CD4-positive, alpha-beta T cell treated with Interleukin-4 for 1 hour (primary cell): Measurements from ENCODE around the gene C11orf91.
"Not testable (repeated sequence)": the region's sequence is repeated elsewhere in the genome, so short reads cannot be mapped to it uniquely, and the experiment has no call there.

ENCODE experiments used
- DNase-seq, 2 donors: peaks; one replicate each; pipeline ENCODE4 v3.0.0-alpha.2; 2020 to 2022

Gene C11orf91

DNA sequence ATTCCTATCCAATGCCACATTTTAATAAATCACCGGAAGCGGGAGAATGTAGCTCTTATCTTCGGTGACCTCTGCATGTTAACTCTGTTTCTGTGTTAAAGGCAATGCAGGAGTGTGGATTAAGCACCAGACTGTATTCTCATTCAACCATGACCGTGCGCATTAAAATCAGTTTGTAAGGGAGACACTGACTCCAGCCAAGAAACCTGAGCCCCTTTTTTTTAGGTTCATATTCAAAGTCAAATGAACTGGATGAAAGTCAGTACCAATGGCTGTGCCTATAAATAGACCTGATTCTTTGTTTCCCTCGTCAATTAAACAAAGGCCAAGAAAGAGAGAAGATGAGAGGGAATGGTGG lies 32.2 kb downstream of the C11orf91 start:
- DNase-seq = no peak

DNA sequence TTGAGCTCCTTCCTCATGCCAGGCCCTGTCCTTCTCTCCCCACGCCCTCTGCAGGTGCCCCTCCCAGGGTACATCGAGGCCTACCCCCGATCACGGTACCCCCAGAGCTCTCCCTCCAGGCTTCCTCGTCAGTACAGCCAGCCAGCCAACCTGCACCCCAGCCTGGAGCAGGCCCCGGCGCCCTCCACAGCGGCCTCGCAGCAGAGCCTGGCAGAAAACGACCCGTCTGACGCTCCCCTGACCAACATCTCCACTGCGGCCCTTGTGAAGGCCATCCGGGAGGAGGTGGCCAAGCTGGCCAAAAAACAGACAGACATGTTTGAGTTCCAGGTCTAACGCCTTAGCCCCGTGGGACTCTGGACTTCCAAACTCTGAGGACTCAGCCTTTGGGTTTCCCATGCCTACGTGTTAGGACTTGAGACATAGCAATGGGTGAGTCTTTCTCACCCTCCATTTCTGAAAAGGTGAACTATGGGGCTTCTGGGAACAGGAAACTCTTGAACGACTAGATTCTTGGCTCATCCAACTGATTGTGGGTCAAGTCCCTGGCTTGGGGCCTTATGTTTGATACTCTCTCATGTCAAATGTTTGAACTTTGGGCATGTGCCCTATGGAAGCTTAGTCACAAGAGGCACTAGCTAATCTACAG lies 32.7 kb downstream of the C11orf91 start:
- no peak for DNase-seq

DNA sequence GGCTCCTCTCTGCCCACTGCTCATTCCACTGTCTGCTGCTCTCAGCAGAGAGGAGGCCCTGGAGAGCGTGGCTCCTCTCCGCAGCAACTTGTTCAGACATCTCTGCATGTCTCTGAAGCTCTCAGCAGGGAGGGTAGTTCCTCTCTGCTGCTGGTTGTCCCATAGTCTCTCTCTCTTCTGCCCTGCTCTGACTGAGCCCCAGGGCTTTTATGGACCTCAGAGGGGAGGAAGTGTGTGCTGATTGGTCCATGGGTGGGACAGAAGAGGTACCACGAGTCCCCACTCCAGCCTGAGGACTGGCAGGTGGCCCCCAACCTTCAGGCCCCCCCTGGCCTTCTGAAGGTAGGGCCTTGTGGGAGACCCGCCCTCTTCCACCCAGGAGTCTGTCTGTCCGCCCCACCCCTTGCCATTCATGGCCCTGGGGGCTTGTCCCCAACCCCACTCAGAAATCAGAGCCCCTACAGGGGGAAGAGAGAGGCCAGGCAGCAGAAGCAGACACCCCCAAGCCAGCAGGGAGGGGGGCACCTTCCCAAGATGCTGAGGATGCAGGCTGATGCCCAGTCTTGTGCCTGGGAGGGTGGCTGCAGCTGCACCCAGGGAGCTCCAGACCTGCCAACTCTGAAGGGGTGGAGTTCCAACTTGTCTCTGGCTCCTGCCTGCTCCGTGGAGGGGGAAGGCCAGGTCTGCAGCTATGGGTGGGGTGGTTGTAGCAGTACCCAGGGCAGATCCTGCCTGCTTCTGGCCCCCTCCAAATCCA lies 35.1 kb downstream of the C11orf91 start:
- no peak for DNase-seq

DNA sequence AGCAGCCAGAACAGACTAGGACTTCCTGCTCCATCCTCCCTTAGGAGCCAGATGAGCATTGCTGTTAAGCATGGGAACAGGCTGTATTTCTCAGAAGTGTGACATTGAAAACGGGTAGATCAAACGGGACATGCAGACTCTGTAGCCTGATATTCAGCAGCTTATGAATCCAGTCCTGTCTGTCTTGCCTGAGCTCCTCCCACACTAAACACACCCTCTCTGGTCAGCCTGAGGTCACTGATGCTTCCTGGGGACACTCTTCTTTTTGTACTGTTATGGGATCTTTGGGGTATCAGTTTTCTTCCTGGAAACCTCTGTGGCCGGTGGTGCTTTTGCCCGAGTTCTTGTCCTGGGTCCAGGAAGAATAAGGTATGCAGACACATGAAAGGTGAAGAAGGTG lies 35.8 kb downstream of the C11orf91 start:
- no peak for DNase-seq

DNA sequence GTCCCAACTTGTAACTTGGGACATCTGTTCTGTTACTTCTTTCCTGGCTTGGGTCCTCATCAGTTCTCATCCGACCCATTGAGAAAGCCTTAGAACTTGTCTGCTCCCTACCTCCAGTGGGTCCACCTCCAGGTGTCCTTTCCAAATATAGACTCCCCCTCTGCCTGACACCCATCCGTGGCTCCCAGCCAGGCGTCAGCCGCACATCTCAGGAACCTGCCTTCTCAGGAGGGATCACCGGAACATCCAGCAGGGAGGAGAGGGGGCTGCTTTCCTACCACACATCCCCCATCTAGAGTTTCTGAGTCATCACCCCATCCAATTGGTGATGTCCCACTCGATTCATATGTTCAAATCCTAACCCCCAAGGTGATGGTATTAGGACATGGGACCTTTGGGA lies 36.5 kb downstream of the C11orf91 start:
- DNase-seq = no peak

DNA sequence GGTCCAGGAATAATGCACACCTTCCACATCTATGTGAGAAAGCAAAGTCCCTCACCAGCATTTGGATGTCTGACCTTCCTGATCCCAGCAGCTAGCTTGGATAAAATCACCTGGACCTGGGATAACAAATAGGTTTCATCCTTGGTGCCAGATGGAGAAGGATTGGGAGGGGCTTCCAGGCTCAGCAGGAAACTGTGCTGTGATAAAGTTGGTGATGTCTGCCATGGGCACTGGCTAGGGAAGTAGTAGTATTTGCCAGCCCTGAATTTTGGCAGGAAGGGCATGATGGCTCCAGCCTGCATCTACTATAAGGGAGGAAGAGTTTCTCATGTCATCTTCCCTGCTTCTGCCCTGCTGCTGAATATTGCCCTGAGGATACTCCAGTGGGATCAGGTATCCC lies 37.5 kb downstream of the C11orf91 start:
- DNase-seq = no peak

DNA sequence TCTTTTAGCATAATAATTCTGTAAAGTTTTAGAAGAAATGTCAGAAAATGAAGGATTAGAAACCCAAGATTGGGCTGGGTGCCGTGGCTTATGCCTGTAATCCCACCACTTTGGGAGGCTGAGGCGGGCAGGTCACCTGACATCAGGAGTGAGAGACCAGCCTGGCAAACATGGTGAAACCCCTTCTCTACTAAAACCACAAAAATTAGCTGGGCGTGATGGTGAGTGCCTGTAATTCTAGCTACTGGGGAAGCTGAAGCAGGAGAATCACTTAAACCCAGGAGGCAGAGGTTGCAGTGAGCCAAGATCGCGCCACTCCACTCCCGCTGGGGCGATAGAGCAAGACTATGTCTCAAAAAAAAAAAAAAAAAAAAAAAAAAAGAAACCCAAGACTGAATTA lies 39.1 kb downstream of the C11orf91 start:
- DNase-seq = not testable (repeated sequence)

DNA sequence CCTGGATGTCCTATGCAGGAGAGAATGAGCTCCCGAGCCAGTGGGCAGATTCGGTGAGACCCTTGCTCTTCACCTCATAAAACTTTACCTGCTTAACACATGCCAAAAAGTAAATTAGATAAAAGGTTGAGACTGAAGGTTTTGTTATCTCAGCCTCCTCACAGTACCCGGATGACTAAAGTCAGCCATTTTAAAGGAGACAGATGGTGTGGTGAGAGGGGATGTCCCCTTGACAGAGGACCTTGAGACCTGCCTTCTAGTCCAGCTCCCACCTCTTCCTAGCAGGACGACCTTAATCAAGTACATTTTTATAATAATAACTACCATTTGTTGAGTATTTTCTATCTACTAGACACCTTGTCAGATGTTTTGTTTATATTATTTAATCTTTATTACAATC lies 39.7 kb downstream of the C11orf91 start:
- DNase-seq = no peak

DNA sequence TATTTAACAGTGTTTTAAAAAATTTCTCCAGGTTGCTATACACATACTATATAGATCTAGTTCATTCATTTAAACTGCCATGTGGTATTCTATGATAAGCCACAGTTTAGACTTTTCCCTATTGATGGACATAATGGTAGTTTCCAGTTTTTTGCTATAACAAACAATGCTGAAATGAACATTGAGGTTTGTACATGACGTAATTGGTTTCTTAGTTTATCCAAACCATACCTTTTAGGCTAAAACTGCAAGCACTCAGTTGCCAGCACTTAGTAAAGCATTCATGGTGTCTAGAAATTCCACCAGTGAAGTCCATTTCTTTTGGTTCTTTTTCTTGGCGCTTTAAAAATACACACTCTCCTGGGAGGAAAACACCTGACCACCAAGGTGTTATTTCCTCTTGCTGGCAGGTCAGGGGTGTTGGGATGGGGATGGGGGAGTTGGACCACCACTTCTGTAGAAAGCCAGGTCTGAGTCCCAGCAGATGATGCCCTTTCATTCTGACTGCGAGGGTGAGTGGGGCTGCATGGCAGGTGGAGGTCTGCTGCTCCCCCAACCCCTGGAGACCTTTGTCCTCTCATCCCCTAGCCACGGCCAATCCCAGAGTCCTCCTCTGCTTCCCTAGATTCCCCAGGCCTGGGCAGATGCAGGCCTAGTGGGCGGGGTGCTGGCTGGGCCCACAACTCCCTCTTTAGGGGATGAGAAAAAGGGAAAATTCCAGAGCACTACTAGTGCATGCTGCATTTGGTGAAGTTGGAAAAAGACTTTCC lies 41.1 kb downstream of the C11orf91 start:
- DNase-seq = no peak

DNA sequence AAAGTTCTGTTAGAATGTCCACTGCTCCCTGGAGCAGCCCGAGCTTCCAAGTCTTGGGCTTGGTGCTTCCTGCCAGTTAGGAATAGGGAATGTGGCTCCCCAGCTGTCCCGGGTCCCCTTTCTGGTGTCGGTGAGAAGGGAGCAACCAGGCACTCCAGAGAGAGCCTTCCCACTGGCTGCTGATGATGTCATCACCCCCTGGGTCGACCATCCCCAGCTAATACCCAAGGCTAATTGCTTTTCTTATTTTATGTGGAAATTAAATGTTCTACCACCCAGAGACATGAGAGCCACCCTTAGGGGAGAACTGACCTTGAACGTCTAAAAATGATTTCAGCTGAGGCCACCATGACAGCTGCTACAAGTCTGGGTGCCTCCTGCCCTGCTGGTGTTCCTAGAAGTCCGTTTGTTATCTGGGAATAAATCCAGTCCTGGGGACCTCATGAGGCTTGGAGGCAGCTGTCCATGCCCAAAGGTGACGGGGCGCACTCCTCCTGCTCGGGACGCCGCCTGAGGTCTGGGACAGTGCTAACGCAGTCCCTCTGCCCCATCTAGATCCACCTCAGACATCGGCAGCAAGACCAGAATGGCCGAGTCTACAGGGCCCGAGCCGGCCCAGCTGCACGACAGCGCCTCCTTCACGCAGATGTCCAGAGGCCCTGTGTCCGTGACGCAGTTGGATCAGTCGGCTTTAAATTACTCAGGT lies 42.3 kb downstream of the C11orf91 start:
- no peak for DNase-seq

DNA sequence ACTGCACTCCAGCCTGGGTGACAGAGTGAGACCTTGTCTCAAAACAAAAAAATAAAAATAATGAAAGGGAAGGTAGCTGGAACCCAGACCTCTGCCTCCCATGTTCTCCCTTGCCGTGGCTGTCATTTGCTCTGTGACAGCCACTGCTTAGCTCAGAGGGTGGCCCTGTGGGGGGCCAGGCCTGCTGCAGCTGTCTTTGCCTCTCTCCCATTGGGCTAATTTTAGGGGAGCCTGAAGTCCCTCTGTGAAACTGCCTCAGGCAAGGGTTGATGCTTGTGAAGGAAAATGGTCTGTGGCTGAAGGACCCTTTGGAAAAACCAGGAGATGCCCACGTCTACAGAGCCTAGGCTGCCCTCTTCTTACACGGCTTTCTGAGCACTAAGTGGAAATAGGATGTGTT lies 42.9 kb downstream of the C11orf91 start:
- DNase-seq = no peak

DNA sequence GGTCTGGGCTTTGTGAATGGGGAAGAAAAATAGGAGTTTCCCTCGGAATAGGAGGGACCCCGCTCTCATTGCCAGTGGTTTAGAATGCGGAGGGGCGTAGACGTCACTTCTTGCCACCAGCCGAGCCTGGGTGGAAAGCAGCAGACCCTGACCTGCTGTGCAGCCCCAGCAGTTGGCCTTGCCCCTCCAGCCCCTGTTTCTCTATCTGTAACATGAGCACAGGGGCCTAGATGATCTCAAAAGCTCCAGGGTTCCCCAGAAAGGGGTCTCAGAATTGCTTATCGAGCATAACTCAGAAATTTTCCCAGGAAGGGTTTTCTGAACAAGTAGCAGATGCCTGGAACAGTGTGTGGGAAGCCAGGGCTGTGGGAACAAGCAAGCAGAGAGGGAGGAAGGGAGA lies 43.9 kb downstream of the C11orf91 start:
- no peak for DNase-seq

DNA sequence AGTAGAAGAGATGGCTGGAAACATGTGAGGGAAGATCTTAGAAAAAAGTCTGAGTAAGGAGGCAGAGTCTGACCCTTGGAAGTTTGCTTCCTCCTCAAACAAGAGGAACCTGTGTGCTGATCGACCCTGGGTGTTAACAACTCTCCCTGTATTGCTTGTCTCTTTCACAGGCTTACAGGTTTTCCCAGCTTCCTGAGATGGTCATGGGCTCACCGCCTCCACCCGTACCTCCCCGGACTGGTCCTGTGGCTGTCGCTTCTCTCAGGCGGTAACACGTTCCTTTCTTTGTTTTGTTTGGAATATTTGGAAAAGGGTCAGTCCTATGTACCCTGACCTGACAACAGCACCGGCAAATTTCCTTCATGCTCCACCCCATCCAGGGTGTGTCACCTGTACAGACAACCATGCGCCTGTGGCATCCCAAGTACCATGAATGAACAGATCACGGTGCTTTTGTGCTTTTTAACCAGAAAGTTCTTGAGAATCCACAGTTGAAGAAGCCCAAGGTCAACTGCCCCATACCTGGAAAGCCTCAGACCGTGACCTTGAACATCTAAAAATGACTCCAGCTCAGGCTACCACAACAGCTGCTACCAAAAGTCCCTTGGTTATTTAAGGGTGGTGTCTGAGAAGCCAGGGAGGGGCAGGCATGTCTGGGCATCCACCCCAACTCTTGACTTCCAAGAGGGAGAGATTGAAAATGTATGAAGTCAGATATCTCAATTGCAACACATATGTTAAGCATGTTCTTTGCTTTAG lies 44.6 kb downstream of the C11orf91 start:
- no peak for DNase-seq

DNA sequence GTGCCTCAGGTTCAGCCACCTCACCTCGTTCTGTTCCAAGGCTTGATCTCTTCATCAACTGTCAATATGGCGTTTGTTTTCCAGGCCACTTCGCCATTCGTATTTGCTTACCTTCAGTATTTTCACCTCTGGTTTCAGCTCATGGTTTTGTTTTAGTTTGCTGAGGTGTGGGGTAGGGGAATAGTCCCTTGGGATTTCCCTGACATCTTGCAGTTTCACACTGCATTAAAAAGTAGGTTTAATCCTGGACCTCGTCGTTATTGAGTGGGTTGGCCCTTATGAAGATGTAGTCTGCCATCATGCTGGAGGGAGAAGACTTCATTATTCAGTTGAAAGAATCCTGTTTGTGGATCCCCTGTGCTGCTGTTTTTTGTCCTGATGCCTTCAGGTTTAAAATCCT lies 46.0 kb downstream of the C11orf91 start:
- DNase-seq = no peak

DNA sequence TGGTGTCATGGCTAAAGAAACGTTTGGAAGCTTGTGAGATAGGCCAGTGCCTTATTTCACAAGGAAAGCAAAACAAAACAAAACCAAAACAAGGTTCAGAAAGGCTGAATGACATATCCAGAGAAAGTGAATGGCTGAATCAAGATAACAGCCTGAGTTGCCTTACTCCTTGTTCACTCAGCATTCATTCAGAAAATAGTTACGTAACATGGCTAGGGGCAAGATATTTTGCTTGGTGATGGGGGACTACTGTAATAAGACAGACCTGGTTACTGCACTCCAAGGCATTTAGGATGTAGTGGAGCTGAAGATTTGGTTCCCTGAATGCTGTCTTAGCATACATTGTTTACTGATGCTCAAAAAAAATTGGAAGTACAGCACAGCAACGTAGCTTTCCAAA lies 47.7 kb downstream of the C11orf91 start:
- DNase-seq = no peak

DNA sequence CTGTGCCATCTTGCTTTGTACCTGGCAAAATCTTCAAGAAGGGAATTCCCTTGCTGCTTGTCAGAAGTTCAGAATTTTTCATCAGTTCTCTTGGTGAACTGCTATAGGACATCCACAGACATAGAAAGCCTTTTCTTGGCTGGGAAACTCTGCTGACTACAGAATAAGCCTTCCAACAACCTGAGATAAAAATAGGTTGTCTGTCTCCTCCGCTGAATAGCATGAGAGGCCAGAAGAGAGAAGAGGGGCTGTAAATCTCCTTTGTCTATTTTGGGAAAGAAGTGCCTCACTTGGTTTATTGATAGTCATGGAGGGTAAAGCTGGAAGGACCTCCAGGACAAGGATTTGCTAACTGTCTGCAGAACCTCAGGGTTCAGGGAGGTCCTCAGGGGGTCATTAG lies 48.2 kb downstream of the C11orf91 start:
- DNase-seq = no peak

DNA sequence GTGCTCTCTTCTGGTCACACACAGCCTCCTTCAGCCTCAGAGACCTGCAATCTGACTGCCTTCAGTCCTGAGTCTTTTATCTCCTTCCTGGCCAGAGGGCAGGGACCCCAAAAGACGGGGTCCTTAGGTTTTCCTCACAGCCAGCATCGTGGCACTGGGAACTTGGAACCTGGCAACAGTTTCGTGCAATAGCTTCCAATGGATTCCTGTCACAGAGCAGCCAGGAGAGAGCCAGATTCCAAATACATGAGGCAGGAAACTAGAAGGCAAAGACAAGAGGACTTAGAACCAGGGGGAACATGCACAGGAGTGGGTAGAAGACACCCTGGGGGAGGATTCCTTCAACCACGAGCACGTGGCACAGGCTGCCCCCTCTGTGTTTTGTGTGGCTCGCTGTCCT lies 48.6 kb downstream of the C11orf91 start:
- DNase-seq = no peak

DNA sequence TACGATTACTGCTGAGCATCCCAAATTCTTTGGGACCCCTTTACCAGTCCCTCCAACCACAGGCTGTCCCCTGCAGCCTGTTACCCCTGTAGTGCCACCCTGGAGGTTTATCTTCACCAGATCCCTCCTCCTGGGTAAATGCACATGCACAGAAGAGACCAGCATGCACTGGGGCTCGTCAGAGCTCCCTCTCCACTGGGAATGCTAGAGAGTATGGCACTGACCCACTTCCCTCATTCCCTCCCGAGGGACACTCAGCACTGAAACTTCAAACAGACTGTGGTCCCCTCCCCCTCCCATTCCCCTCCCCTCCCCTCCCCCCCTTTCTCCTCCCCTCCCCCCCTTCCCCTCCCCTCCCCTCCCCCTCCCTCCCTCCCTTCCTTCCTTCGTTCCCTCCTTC lies 49.1 kb downstream of the C11orf91 start:
- no peak for DNase-seq

DNA sequence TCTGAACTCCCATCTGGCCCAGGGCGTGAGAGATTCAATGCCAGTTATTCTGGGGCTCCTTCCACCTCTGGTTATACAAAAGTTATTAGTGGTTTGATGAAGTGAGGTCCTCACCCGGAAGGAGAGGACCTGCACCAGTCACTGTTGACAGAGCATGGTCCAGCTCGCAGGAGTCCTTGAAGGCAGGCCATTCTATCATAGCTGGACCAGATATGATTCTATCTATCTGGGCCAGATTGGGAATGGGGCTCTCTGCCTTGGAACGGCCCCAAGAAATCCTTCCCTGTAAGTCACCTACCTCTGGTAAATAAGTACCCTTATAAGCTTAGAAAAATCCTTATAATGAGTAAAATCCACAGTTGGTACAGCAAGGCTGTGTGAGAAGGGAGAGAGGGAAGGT lies 50.7 kb downstream of the C11orf91 start:
- DNase-seq = no peak
